Lower lobe of right lung (tissue), 2 donors: ENCODE data around the gene CCT8L2. TPM values are rescaled to one million over a fixed set of nuclear protein-coding genes. Genes with fewer than 3 reads are reported as not detected.
"Not testable (repeated sequence)": the region's sequence is repeated elsewhere in the genome, so short reads cannot be mapped to it uniquely, and the experiment has no call there.

Source experiments
- ATAC-seq, 2 donors: fragments of 200-7000 bp; cut with Tn5 transposase; one replicate each; pipeline ENCODE4 v1.9.1; 2020 to 2022; ENCODE audit warnings: mild to moderate bottlenecking in 2 of 2, moderate library complexity in 2 of 2
- DNase-seq: peaks from one replicate; pipeline ENCODE4 v3.0.0-alpha.2; 2020
- H3K27ac ChIP-seq: fragments of 200-600 bp; one replicate; pipeline ENCODE4 v1.8.0; 2022
- H3K27me3 ChIP-seq: fragments of 200-600 bp; one replicate; pipeline ENCODE4 v1.8.0; 2022; ENCODE audit warnings: low read depth
- H3K36me3 ChIP-seq: fragments of 200-600 bp; one replicate; pipeline ENCODE4 v1.8.0; 2022; ENCODE audit warnings: mild to moderate bottlenecking
- H3K4me1 ChIP-seq: fragments of 200-600 bp; one replicate; pipeline ENCODE4 v1.8.0; 2022
- H3K4me3 ChIP-seq: fragments of 200-600 bp; one replicate; pipeline ENCODE4 v1.8.0; 2022; ENCODE audit warnings: mild to moderate bottlenecking
- H3K9me3 ChIP-seq: fragments of 200-600 bp; one replicate; pipeline ENCODE4 v1.8.0; 2022
- intact Hi-C: fragments of 100-400 bp; cut with DNase I; formaldehyde crosslinking; loops from one replicate; pipeline ENCODE4 v1.11.0; 2022
- long read RNA-seq: library from polyadenylated mRNA; unstranded; transcript quantifications from one replicate; pipeline ENCODE4 v2.0.0, GENCODE V29; 2021
- total RNA-seq: library from RNA; stranded (reverse); fragmentation: NEBNext Ultra II Directional; extraction: Animal tissue kit (Norgen Biotek cat#: 25700); gene quantifications from one replicate; pipeline ENCODE4 v1.2.1, GENCODE V29; 2021
- donor health status: DM: no; HTN: yes; CAD: no; lungs with severe emphysema.

Gene CCT8L2, protein sequence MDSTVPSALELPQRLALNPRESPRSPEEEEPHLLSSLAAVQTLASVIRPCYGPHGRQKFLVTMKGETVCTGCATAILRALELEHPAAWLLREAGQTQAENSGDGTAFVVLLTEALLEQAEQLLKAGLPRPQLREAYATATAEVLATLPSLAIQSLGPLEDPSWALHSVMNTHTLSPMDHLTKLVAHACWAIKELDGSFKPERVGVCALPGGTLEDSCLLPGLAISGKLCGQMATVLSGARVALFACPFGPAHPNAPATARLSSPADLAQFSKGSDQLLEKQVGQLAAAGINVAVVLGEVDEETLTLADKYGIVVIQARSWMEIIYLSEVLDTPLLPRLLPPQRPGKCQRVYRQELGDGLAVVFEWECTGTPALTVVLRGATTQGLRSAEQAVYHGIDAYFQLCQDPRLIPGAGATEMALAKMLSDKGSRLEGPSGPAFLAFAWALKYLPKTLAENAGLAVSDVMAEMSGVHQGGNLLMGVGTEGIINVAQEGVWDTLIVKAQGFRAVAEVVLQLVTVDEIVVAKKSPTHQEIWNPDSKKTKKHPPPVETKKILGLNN
- not detected for total RNA-seq
- long read RNA-seq, result 0 reads

DNA sequence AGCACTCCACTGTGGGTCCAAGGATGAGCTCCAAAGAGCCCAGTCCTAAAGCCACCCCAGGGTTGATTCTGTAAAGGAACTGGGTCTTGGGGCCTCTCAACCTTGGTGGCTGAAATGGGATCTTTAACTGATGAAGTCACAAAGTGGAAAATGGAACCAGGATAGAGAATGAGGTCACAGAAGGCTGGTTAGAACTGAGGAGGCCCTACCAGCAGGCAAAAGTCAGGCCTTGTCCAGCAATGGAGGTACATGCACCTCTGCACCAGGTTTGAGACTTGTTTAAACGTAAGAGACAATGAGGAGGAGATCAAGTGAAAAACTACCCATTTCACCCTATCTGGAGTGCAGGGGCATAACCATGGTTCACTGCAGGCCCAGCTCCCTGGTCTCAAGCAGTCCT lies at the start of gene CCT8L2:
CCT8L2 (minus strand) TSS at position 101 of the 400 bp plus-strand sequence. CDS start 260 bp downstream, outside the sequence.
- H3K36me3 ChIP-seq, H3K4me1 ChIP-seq, DNase-seq, H3K9me3 ChIP-seq, H3K27me3 ChIP-seq, H3K4me3 ChIP-seq, intact Hi-C loops, H3K27ac ChIP-seq, ATAC-seq: not testable (repeated sequence)

DNA sequence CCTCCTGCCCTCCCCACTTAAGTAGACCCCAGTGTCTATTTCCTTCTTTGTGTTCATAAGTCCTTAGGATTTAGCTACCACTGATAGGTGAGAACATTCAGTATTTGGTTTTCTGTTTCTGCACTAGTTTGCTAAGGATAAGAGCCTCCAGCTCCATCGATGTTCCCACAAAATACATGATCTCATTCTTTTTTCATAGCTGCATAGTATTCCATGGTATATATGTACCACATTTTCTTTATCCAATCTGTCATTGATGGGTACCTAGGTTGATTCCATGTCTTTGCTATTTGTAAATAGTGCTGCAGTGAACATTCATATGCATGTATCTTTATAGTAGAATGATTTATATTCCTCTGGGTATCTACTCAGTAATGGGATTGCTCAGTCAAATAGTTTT lies 42.8 kb upstream of the CCT8L2 start:
- H3K4me3 ChIP-seq, H3K9me3 ChIP-seq, H3K27me3 ChIP-seq, H3K27ac ChIP-seq, H3K4me1 ChIP-seq, DNase-seq, ATAC-seq, intact Hi-C loops, H3K36me3 ChIP-seq: not testable (repeated sequence)

DNA sequence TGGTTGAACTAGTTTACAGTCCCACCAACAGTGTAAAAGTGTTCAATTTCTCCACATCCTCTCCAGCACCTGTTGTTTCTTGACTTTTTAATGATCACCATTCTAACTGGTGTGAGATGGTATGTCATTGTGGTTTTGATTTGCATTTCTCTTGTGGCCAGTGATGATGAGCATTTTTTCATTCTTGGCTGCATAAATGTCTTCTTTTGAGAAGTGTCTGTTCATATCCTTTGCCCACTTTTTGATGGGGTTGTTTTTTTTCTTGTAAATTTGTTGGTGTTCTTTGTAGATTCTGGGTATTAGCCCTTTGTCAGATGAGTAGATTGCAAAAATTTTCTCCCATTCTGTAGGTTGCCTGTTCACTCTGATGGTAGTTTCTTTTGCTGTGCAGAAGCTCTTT lies 41.5 kb upstream of the CCT8L2 start:
- intact Hi-C loops, H3K27ac ChIP-seq, H3K4me3 ChIP-seq, H3K4me1 ChIP-seq, ATAC-seq, H3K9me3 ChIP-seq, H3K36me3 ChIP-seq, H3K27me3 ChIP-seq, DNase-seq: not testable (repeated sequence)

DNA sequence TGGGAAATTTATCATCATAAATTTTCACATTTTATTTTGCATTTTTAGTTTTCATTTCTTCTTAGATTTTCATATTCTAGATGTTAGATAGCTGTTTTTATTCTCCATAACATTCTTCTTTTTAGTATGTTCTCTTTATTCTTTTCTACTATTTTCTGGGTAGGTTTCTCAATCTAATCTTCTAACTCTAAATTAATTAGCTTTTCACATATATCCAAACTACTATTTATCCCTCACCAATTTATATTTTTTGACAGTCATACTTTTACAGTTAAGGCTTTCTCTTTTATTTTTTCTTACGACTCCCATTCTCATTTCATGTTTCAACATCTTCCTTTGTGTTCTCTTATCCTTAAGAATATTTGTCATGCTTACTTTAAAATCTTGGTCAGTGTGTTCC lies 35.9 kb upstream of the CCT8L2 start:
- intact Hi-C loops, DNase-seq, H3K27me3 ChIP-seq, ATAC-seq, H3K4me3 ChIP-seq, H3K27ac ChIP-seq, H3K9me3 ChIP-seq, H3K36me3 ChIP-seq, H3K4me1 ChIP-seq: not testable (repeated sequence)

DNA sequence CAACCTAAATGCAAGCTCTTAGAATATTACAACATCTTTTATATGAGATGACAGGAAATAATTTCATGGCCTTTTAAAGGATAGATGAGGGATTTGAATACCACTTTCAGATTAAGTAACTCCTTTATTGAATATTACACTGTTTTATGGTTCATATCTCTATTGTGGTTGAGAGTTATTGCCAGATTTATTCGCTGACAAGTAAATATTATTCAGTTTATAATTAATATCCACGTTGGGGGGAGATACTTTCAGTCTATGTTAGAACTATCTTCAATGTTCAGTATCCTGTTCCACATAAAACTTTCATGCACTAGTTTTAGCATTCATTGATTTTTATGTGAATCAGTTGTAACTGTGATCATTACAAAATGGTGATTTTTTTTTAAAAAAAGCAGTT lies 32.4 kb upstream of the CCT8L2 start:
- H3K4me3 ChIP-seq, H3K27me3 ChIP-seq, H3K9me3 ChIP-seq, H3K27ac ChIP-seq, DNase-seq, H3K4me1 ChIP-seq, intact Hi-C loops, ATAC-seq, H3K36me3 ChIP-seq: not testable (repeated sequence)

DNA sequence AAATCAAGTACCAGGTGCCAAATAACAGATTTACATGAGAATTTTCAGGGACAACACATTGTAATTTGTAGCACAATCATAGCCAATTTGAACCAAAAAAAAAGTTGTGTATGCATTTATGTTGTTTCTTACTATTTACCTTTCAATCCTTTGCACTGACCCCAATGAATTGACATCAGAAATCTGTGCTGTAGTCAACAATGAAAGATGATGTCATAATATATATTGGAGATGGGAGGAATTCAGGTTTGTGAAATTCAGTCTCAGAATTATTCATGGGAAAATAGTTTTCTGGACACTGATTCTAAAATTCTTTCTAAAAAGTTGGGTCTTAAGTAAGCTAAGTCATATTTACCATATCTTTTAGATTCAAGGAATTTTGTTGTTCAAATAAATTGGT lies 31.0 kb upstream of the CCT8L2 start:
- H3K4me1 ChIP-seq, H3K4me3 ChIP-seq, DNase-seq, H3K27me3 ChIP-seq, H3K9me3 ChIP-seq, H3K27ac ChIP-seq, H3K36me3 ChIP-seq, ATAC-seq, intact Hi-C loops: not testable (repeated sequence)

DNA sequence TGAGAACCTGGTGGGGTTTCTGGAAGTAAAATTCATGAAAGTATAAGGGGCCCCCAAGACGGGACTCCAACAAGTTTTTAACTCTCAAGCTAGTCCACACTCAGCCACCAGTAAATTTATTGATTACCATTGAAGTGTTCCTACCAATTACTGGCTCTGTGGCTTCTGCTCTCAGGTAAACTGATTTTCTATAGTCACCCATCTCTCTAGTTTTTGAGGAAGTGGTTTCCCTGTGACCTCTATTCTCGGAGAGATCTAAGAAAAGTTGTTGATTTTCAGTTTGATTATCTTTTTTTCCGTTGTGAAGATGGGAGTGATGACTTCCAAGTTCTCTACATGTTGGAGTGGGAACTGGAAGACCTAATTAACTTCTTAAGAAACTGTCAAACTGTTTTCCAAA lies 24.9 kb upstream of the CCT8L2 start:
- H3K27me3 ChIP-seq, DNase-seq, ATAC-seq, intact Hi-C loops, H3K4me3 ChIP-seq, H3K27ac ChIP-seq, H3K36me3 ChIP-seq, H3K4me1 ChIP-seq, H3K9me3 ChIP-seq: not testable (repeated sequence)

DNA sequence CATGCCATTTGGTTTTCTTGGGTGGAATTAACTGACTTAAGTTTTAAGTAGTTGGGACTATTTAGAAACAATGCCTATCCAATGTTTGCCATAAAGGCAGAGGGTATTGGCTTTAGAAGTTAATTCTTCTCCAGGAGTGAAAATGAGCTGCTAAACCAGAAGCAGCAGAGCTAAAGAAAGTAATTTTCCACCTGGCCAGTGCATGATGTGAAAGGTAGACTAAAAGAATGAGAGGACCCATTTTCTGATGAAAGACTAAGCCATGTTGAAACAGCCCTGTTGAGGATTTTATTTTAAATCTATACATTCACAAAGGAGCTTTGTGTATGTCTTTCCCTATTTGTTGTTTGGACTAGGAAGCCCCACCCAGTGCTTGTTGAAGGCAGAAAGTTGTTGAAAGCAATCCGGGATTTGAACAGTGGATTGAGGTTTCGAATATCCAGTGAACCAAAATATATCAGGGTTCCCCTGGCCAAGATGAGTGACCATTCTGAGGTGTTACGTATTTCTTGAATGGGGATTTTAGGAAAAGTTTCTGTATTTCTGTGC lies 23.9 kb upstream of the CCT8L2 start:
- H3K27ac ChIP-seq, H3K4me1 ChIP-seq, ATAC-seq, H3K27me3 ChIP-seq, intact Hi-C loops, H3K4me3 ChIP-seq, H3K36me3 ChIP-seq, DNase-seq, H3K9me3 ChIP-seq: not testable (repeated sequence)

DNA sequence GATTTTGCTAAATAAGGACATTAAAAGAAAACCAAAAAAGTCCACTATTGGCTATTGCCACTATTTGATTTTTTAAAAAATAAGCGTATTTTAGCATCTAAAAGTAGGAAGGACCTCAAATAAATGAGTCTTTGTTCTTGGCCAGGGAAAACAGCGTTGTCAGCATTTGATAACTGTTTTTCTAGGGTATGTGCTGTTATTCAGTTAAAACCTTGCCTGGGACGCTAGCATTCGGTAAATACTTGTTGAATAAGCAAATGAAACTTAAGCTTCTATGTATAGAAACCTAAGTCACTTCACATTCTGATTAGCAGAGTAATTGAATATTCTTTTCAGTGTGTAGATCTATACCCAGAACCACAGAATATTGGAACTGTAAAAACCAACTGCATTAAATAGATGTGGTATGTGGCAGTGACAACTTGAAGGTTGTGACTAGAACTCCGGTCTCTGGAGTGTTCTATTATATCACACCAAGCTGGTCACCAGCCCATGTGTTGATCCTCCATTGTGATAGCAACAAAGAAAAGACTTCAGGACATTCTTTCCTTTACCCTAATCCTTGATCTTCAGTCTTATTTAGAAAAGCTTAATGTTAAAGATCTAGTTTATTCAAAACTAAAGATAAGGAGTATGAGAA lies 23.1 kb upstream of the CCT8L2 start:
- H3K36me3 ChIP-seq, H3K4me1 ChIP-seq, DNase-seq, H3K4me3 ChIP-seq, ATAC-seq, intact Hi-C loops, H3K27me3 ChIP-seq, H3K27ac ChIP-seq, H3K9me3 ChIP-seq: not testable (repeated sequence)
